ENCODE measurements around the gene ABI3.
A peak's percentile ranks its signal among the peaks of the same experiment; 100 is the strongest.

Gene ABI3

GRCh38 chr17:49196520-49196919, 14.0 kb upstream of the ABI3 start:
- H3K27me3 ChIP-seq (ENCODE audit: control insufficient read depth in 1 of 2, insufficient read depth in 2 of 2, low read length in 2 of 2): no peaks in the 10 kb centered on the region
- H3K9ac ChIP-seq (ENCODE audit: low read depth in 1 of 2, low read length in 2 of 2): no peak overlapping the region
- no peak overlapping the region for H3K27ac ChIP-seq (ENCODE audit: low read depth, low read length)
- H3K36me3 ChIP-seq (ENCODE audit: control insufficient read depth in 1 of 2, insufficient read depth in 2 of 2, low read length in 2 of 2): no peaks in the 10 kb centered on the region
- peaks cover 4% of the 10 kb centered on the region in 2 donors for H3K4me1 ChIP-seq (ENCODE audit: control insufficient read depth in 1 of 2, insufficient read depth in 2 of 2, low read length in 2 of 2)
- H3K4me3 ChIP-seq (ENCODE audit: low read depth in 1 of 2, low read length in 2 of 2): no peak overlapping the region
- no peaks in the 10 kb centered on the region for H3K9me3 ChIP-seq (ENCODE audit: control insufficient read depth in 1 of 2, low read length in 2 of 2)

GRCh38 chr17:49197346-49197998, 13.0 kb upstream of the ABI3 start:
- no peaks in the 10 kb centered on the region for H3K27me3 ChIP-seq (ENCODE audit: control insufficient read depth in 1 of 2, insufficient read depth in 2 of 2, low read length in 2 of 2)
- H3K9me3 ChIP-seq (ENCODE audit: control insufficient read depth in 1 of 2, low read length in 2 of 2): no peaks in the 10 kb centered on the region
- H3K4me3 ChIP-seq (ENCODE audit: low read depth in 1 of 2, low read length in 2 of 2): no peak overlapping the region
- H3K27ac ChIP-seq (ENCODE audit: low read depth, low read length): no peak overlapping the region
- no peak overlapping the region for H3K9ac ChIP-seq (ENCODE audit: low read depth in 1 of 2, low read length in 2 of 2)
- H3K4me1 ChIP-seq (ENCODE audit: control insufficient read depth in 1 of 2, insufficient read depth in 2 of 2, low read length in 2 of 2): peaks cover 4% of the 10 kb centered on the region in 2 donors
- no peaks in the 10 kb centered on the region for H3K36me3 ChIP-seq (ENCODE audit: control insufficient read depth in 1 of 2, insufficient read depth in 2 of 2, low read length in 2 of 2)

GRCh38 chr17:49198211-49198610, 12.3 kb upstream of the ABI3 start:
- Histone ChIP-seq H3K4me3 (ENCODE audit: low read depth in 1 of 2, low read length in 2 of 2) (no peak overlapping the region), H3K27ac (ENCODE audit: low read depth, low read length) (no peak overlapping the region), H3K27me3 (ENCODE audit: control insufficient read depth in 1 of 2, insufficient read depth in 2 of 2, low read length in 2 of 2) (no peaks in the 10 kb centered on the region), H3K36me3 (ENCODE audit: control insufficient read depth in 1 of 2, insufficient read depth in 2 of 2, low read length in 2 of 2) (no peaks in the 10 kb centered on the region), H3K9ac (ENCODE audit: low read depth in 1 of 2, low read length in 2 of 2) (no peak overlapping the region), H3K4me1 (ENCODE audit: control insufficient read depth in 1 of 2, insufficient read depth in 2 of 2, low read length in 2 of 2) (peaks cover 4% of the 10 kb centered on the region in 2 donors), H3K9me3 (ENCODE audit: control insufficient read depth in 1 of 2, low read length in 2 of 2) (no peaks in the 10 kb centered on the region)

GRCh38 chr17:49200423-49201083, 10.0 kb upstream of the ABI3 start:
- no peaks in the 10 kb centered on the region for H3K27me3 ChIP-seq (ENCODE audit: control insufficient read depth in 1 of 2, insufficient read depth in 2 of 2, low read length in 2 of 2)
- no peaks in the 10 kb centered on the region for H3K4me1 ChIP-seq (ENCODE audit: control insufficient read depth in 1 of 2, insufficient read depth in 2 of 2, low read length in 2 of 2)
- H3K27ac ChIP-seq (ENCODE audit: low read depth, low read length): no peak overlapping the region
- H3K9ac ChIP-seq (ENCODE audit: low read depth in 1 of 2, low read length in 2 of 2): no peak overlapping the region
- no peaks in the 10 kb centered on the region for H3K9me3 ChIP-seq (ENCODE audit: control insufficient read depth in 1 of 2, low read length in 2 of 2)
- H3K36me3 ChIP-seq (ENCODE audit: control insufficient read depth in 1 of 2, insufficient read depth in 2 of 2, low read length in 2 of 2): no peaks in the 10 kb centered on the region
- no peak overlapping the region for H3K4me3 ChIP-seq (ENCODE audit: low read depth in 1 of 2, low read length in 2 of 2)

GRCh38 chr17:49201481-49201927, 9.0 kb upstream of the ABI3 start:
- no peaks in the 10 kb centered on the region for H3K9me3 ChIP-seq (ENCODE audit: control insufficient read depth in 1 of 2, low read length in 2 of 2)
- H3K27me3 ChIP-seq (ENCODE audit: control insufficient read depth in 1 of 2, insufficient read depth in 2 of 2, low read length in 2 of 2): no peaks in the 10 kb centered on the region
- H3K4me3 ChIP-seq (ENCODE audit: low read depth in 1 of 2, low read length in 2 of 2): no peak overlapping the region
- H3K36me3 ChIP-seq (ENCODE audit: control insufficient read depth in 1 of 2, insufficient read depth in 2 of 2, low read length in 2 of 2): no peaks in the 10 kb centered on the region
- no peak overlapping the region for H3K27ac ChIP-seq (ENCODE audit: low read depth, low read length)
- H3K9ac ChIP-seq (ENCODE audit: low read depth in 1 of 2, low read length in 2 of 2): no peak overlapping the region
- H3K4me1 ChIP-seq (ENCODE audit: control insufficient read depth in 1 of 2, insufficient read depth in 2 of 2, low read length in 2 of 2): no peaks in the 10 kb centered on the region

- Histone ChIP-seq H3K27ac (ENCODE audit: low read depth, low read length) (no peak overlapping the region), H3K36me3 (ENCODE audit: control insufficient read depth in 1 of 2, insufficient read depth in 2 of 2, low read length in 2 of 2) (no peaks in the 10 kb centered on the region), H3K4me1 (ENCODE audit: control insufficient read depth in 1 of 2, insufficient read depth in 2 of 2, low read length in 2 of 2) (peaks cover 0 to under 1% of the 10 kb centered on the region in 2 donors), H3K27me3 (ENCODE audit: control insufficient read depth in 1 of 2, insufficient read depth in 2 of 2, low read length in 2 of 2) (peaks cover 0 to under 1% of the 10 kb centered on the region in 2 donors), H3K9ac (ENCODE audit: low read depth in 1 of 2, low read length in 2 of 2) (no peak overlapping the region), H3K4me3 (ENCODE audit: low read depth in 1 of 2, low read length in 2 of 2) (no peak overlapping the region), H3K9me3 (ENCODE audit: control insufficient read depth in 1 of 2, low read length in 2 of 2) (no peaks in the 10 kb centered on the region)
Measured at GRCh38 chr17:49203796-49204195, 6.7 kb upstream of the ABI3 start.

GRCh38 chr17:49204516-49204915, 6.0 kb upstream of the ABI3 start:
- H3K4me3 ChIP-seq (ENCODE audit: low read depth in 1 of 2, low read length in 2 of 2): no peak overlapping the region
- peaks cover 4 to 5% of the 10 kb centered on the region in 2 donors for H3K27me3 ChIP-seq (ENCODE audit: control insufficient read depth in 1 of 2, insufficient read depth in 2 of 2, low read length in 2 of 2)
- no peaks in the 10 kb centered on the region for H3K36me3 ChIP-seq (ENCODE audit: control insufficient read depth in 1 of 2, insufficient read depth in 2 of 2, low read length in 2 of 2)
- no peaks in the 10 kb centered on the region for H3K9me3 ChIP-seq (ENCODE audit: control insufficient read depth in 1 of 2, low read length in 2 of 2)
- no peak overlapping the region for H3K9ac ChIP-seq (ENCODE audit: low read depth in 1 of 2, low read length in 2 of 2)
- no peak overlapping the region for H3K27ac ChIP-seq (ENCODE audit: low read depth, low read length)
- peaks cover 6 to 8% of the 10 kb centered on the region in 2 donors for H3K4me1 ChIP-seq (ENCODE audit: control insufficient read depth in 1 of 2, insufficient read depth in 2 of 2, low read length in 2 of 2)

GRCh38 chr17:49209061-49209571, 1.4 kb upstream of the ABI3 start:
- Histone ChIP-seq H3K9me3 (ENCODE audit: control insufficient read depth in 1 of 2, low read length in 2 of 2) (no peaks in the 10 kb centered on the region), H3K27ac (ENCODE audit: low read depth, low read length) (no peak overlapping the region), H3K27me3 (ENCODE audit: control insufficient read depth in 1 of 2, insufficient read depth in 2 of 2, low read length in 2 of 2) (peaks cover 4 to 5% of the 10 kb centered on the region in 2 donors), H3K4me1 (ENCODE audit: control insufficient read depth in 1 of 2, insufficient read depth in 2 of 2, low read length in 2 of 2) (peaks cover 16 to 19% of the 10 kb centered on the region in 2 donors), H3K9ac (ENCODE audit: low read depth in 1 of 2, low read length in 2 of 2) (no peak overlapping the region), H3K4me3 (ENCODE audit: low read depth in 1 of 2, low read length in 2 of 2) (peak overlapping the region; percentile 13 to 62), H3K36me3 (ENCODE audit: control insufficient read depth in 1 of 2, insufficient read depth in 2 of 2, low read length in 2 of 2) (no peaks in the 10 kb centered on the region)

- no peak overlapping the region for H3K27ac ChIP-seq (ENCODE audit: low read depth, low read length)
- H3K9ac ChIP-seq (ENCODE audit: low read depth in 1 of 2, low read length in 2 of 2): no peak overlapping the region
- no peaks in the 10 kb centered on the region for H3K36me3 ChIP-seq (ENCODE audit: control insufficient read depth in 1 of 2, insufficient read depth in 2 of 2, low read length in 2 of 2)
- peak overlapping the region; percentile 16 to 53 for H3K4me3 ChIP-seq (ENCODE audit: low read depth in 1 of 2, low read length in 2 of 2)
- H3K27me3 ChIP-seq (ENCODE audit: control insufficient read depth in 1 of 2, insufficient read depth in 2 of 2, low read length in 2 of 2): peaks cover 4 to 5% of the 10 kb centered on the region in 2 donors
- no peaks in the 10 kb centered on the region for H3K9me3 ChIP-seq (ENCODE audit: control insufficient read depth in 1 of 2, low read length in 2 of 2)
- H3K4me1 ChIP-seq (ENCODE audit: control insufficient read depth in 1 of 2, insufficient read depth in 2 of 2, low read length in 2 of 2): peaks cover 25 to 36% of the 10 kb centered on the region in 2 donors
Measured at GRCh38 chr17:49213399-49213798, 2.9 kb downstream of the ABI3 start.

GRCh38 chr17:49213847-49214246, 3.3 kb downstream of the ABI3 start:
- H3K9me3 ChIP-seq (ENCODE audit: control insufficient read depth in 1 of 2, low read length in 2 of 2): no peaks in the 10 kb centered on the region
- H3K4me3 ChIP-seq (ENCODE audit: low read depth in 1 of 2, low read length in 2 of 2): peak overlapping the region; percentile 25 to 53
- H3K27me3 ChIP-seq (ENCODE audit: control insufficient read depth in 1 of 2, insufficient read depth in 2 of 2, low read length in 2 of 2): peaks cover 3 to 4% of the 10 kb centered on the region in 2 donors
- H3K4me1 ChIP-seq (ENCODE audit: control insufficient read depth in 1 of 2, insufficient read depth in 2 of 2, low read length in 2 of 2): peaks cover 25 to 35% of the 10 kb centered on the region in 2 donors
- no peak overlapping the region for H3K27ac ChIP-seq (ENCODE audit: low read depth, low read length)
- no peaks in the 10 kb centered on the region for H3K36me3 ChIP-seq (ENCODE audit: control insufficient read depth in 1 of 2, insufficient read depth in 2 of 2, low read length in 2 of 2)
- no peak overlapping the region for H3K9ac ChIP-seq (ENCODE audit: low read depth in 1 of 2, low read length in 2 of 2)
